ENCODE data around the gene ELF1. TPM values are rescaled to one million over a fixed set of nuclear protein-coding genes. Genes with fewer than 3 reads are reported as not detected.
A peak's percentile ranks its signal among the peaks of the same experiment; 100 is the strongest.

The ELF1 gene
- total RNA-seq, 1 donor from 2014 or later, result 47.4 TPM

DNA sequence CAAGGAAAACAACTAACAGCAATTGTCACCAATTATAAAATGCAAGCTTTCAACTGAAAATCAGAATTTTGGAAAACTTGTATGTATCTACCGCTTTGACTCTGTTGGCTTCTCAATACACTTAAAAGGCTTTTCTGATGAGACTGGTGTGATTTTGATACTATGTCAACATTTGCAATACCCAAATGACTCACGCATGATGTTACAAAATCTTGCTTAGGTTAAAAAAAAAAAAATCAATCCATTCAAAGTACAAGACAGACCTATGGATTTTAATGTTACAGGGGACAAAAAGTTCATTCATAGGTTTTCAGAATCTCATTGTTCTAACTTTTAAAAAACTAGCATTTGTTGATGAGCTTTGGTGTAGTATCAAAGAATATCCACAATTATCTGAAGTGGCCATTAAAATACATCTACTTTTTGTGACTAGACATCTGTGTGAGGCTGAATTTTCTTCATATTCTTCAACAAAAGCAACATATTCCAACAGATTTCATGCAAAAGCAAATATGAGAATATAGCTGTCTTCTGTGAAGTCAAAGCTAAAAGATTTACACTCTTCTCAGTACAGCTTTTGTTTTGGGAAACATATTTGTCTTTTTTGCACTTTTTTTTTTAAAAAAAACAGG, 10.7 kb downstream of the ELF1 start:
- H3K27me3 Mint-ChIP-seq, result no peaks in the 10 kb centered on the region
- H3K4me3 Mint-ChIP-seq, result no peak overlapping the region
- no peak for TF ChIP-seq CTCF (conservative IDR thresholded peaks at IDR 0.05)
- DNase-seq (ENCODE audit: extremely low spot score, unreplicated experiment), result no peak
- H3K27ac Mint-ChIP-seq, result peak overlapping the region; percentile 44
- H3K36me3 Mint-ChIP-seq, result peaks cover 4% of the 10 kb centered on the region
- peaks cover 22% of the 10 kb centered on the region for H3K4me1 Mint-ChIP-seq (ENCODE audit: unreplicated experiment)
- H3K9me3 Mint-ChIP-seq, result peaks cover 5% of the 10 kb centered on the region

GRCh38 chr13:41007744-41008128, 11.4 kb downstream of the ELF1 start:
- H3K9me3 Mint-ChIP-seq, result peaks cover 5% of the 10 kb centered on the region
- H3K36me3 Mint-ChIP-seq, result no peaks in the 10 kb centered on the region
- H3K4me1 Mint-ChIP-seq (ENCODE audit: unreplicated experiment), result peaks cover 22% of the 10 kb centered on the region
- DNase-seq (ENCODE audit: extremely low spot score, unreplicated experiment), result no peak
- no peaks in the 10 kb centered on the region for H3K27me3 Mint-ChIP-seq
- TF ChIP-seq CTCF (conservative IDR thresholded peaks at IDR 0.05), result no peak
- H3K4me3 Mint-ChIP-seq, result no peak overlapping the region
- H3K27ac Mint-ChIP-seq, result no peak overlapping the region

DNA sequence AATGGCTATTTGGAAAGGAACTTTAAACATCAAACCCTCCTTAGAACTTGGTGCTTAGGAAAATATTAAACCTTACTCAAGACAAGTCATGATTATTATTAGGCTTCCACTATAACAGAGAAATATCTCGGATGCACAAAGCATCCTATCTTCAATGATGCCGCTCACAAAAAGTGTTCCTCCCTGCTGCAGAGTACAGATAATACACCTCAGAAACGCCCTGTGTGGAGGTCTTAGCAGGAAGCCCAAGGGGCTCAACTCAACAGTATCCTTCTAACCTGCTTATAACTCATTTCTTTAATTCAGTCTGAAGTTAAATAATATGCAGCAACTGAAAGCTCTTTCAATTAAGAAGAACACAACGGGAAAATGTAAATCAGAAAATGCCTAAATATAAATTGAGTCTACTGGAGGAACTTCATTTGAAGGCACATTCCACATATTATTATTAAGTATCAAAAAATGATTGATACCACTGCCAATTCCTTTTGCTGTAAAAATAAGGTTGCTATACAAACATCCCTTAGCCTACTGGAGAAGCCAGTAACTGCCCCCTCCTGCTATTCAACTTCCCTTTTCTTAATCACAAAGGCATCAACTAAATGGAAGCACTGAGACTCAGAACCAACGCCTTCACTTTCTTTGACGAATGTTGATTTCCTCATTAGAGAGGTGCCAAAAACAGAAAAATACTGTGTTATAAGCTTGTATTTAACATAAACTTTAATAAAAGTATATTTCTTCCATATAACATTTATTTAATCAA, 12.0 kb downstream of the ELF1 start:
- DNase-seq (ENCODE audit: extremely low spot score, unreplicated experiment), result no peak
- no peaks in the 10 kb centered on the region for H3K36me3 Mint-ChIP-seq
- H3K4me3 Mint-ChIP-seq, result no peak overlapping the region
- H3K27me3 Mint-ChIP-seq, result no peaks in the 10 kb centered on the region
- H3K4me1 Mint-ChIP-seq (ENCODE audit: unreplicated experiment), result peaks cover 22% of the 10 kb centered on the region
- no peak overlapping the region for H3K27ac Mint-ChIP-seq
- H3K9me3 Mint-ChIP-seq, result peaks cover 5% of the 10 kb centered on the region
- peak; percentile 36 for TF ChIP-seq CTCF (conservative IDR thresholded peaks at IDR 0.05)

DNA sequence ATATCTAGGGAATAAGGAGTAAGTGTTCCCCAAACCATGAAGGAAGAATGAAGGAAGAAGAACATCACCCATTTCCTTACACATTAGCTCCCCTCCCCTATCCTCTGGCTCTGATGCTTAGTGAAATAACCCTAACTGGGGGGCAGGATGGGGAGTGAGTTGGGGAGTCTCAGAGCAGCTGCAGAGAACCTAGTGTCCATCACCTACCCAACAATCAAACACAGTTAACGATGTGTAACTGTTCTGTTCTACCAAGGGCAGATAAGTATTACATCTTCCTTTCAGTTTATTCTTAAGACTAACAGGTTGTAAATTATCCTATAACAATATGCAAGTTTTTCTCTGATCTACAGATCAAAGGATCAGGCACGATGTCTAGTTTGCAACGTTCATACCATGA, 12.8 kb downstream of the ELF1 start:
- Mint-ChIP-seq H3K27ac (no peak overlapping the region), H3K27me3 (no peaks in the 10 kb centered on the region)

GRCh38 chr13:41005704-41006103, 13.4 kb downstream of the ELF1 start:
- TF ChIP-seq CTCF (conservative IDR thresholded peaks at IDR 0.05), result no peak
- Mint-ChIP-seq H3K9me3 (peaks cover 5% of the 10 kb centered on the region), H3K4me3 (no peak overlapping the region), H3K27ac (peak overlapping the region; percentile 4), H3K4me1 (ENCODE audit: unreplicated experiment) (peaks cover 22% of the 10 kb centered on the region), H3K27me3 (no peaks in the 10 kb centered on the region), H3K36me3 (no peaks in the 10 kb centered on the region)
- no peak for DNase-seq (ENCODE audit: extremely low spot score, unreplicated experiment)

More for the DNA sequence above, 12.8 kb downstream of the ELF1 start:
- H3K36me3 Mint-ChIP-seq, result no peaks in the 10 kb centered on the region
- H3K4me3 Mint-ChIP-seq, result no peak overlapping the region
- no peak for TF ChIP-seq CTCF (conservative IDR thresholded peaks at IDR 0.05)
- peaks cover 22% of the 10 kb centered on the region for H3K4me1 Mint-ChIP-seq (ENCODE audit: unreplicated experiment)
- peaks cover 5% of the 10 kb centered on the region for H3K9me3 Mint-ChIP-seq
- no peak for DNase-seq (ENCODE audit: extremely low spot score, unreplicated experiment)

All from type B pancreatic cell (in vitro differentiated cells).